Lower leg skin (tissue), 3 donors: ENCODE measurements around the gene SNRPE.

ENCODE experiments used
- POLR2A ChIP-seq, 2 donors: fragments of 450-650 bp; IDR thresholded peaks; one replicate each; pipeline ENCODE4 v1.6.1; 2016 to 2017; ENCODE audit warnings: antibody characterized with exemption in 2 of 2, mild to moderate bottlenecking in 1 of 2, moderate library complexity in 1 of 2
- TF ChIP-seq, protein P1 (sequence below), 3 donors: fragments of 450-650 bp; IDR thresholded peaks; one replicate each; pipeline ENCODE4 v1.5.1; 2016; ENCODE audit warnings: antibody characterized with exemption in 3 of 3, mild to moderate bottlenecking in 3 of 3, moderate library complexity in 2 of 3

DNA sequence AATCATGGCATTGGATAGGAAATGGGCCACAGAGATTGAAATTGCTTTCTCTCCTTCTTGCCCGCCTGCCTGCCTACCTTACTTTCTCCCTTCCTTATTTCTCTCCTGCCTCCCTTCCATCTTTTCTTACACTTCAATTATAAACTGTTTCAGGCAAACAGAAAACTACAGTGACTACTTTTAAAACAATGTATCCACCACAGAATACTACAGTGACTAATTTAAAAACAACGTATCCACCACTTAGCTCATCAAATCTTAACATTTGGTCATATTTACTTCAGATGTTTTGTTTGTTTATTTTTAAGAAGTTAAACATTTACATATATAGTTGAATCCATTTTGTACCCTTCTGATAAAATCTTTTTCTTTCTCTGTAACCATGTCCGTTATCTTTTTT, 54.4 kb downstream of the SNRPE start:
- TF ChIP-seq, protein P1, sequence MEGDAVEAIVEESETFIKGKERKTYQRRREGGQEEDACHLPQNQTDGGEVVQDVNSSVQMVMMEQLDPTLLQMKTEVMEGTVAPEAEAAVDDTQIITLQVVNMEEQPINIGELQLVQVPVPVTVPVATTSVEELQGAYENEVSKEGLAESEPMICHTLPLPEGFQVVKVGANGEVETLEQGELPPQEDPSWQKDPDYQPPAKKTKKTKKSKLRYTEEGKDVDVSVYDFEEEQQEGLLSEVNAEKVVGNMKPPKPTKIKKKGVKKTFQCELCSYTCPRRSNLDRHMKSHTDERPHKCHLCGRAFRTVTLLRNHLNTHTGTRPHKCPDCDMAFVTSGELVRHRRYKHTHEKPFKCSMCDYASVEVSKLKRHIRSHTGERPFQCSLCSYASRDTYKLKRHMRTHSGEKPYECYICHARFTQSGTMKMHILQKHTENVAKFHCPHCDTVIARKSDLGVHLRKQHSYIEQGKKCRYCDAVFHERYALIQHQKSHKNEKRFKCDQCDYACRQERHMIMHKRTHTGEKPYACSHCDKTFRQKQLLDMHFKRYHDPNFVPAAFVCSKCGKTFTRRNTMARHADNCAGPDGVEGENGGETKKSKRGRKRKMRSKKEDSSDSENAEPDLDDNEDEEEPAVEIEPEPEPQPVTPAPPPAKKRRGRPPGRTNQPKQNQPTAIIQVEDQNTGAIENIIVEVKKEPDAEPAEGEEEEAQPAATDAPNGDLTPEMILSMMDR (IDR thresholded peaks at IDR 0.05), result no peak
- no peak for TF ChIP-seq POLR2A (IDR thresholded peaks at IDR 0.05)
